Ectodermal cell (in vitro differentiated cells): Measurements from ENCODE around the gene NPAS1.

Experiments used
- H3K27ac ChIP-seq: 2 replicates; pipeline ENCODE4 v1.7.0; 2013; ENCODE audit warnings: mild to moderate bottlenecking, low read depth, low read length; ENCODE audit not compliant: insufficient read depth, poor library complexity, severe bottlenecking
- H3K27me3 ChIP-seq: 2 replicates; pipeline ENCODE4 v1.7.0; 2013; ENCODE audit warnings: mild to moderate bottlenecking, low read length; ENCODE audit not compliant: insufficient read depth, control insufficient read depth, poor library complexity, severe bottlenecking
- H3K36me3 ChIP-seq: one replicate; pipeline ENCODE4 v1.7.0; 2013; ENCODE audit warnings: low read length; ENCODE audit not compliant: control insufficient read depth, insufficient read depth
- H3K4me1 ChIP-seq: one replicate; pipeline ENCODE4 v1.7.0; 2013; ENCODE audit warnings: low read length; ENCODE audit not compliant: control insufficient read depth, insufficient read depth
- H3K4me3 ChIP-seq: 2 replicates; pipeline ENCODE4 v1.7.0; 2013; ENCODE audit warnings: low read depth, low read length, control low read depth; ENCODE audit not compliant: insufficient read depth
- H3K9me3 ChIP-seq: 2 replicates; pipeline ENCODE4 v1.7.0; 2013; ENCODE audit warnings: mild to moderate bottlenecking, low read length, moderate library complexity; ENCODE audit not compliant: control insufficient read depth
- WGBS, 2 experiments: methylation state at CpG; one replicate each; pipeline ENCODE4 v1.1.7; 2013; ENCODE audit warnings: missing lambda C conversion rate in 2 of 2; 5-methylcytosine and 5-hydroxymethylcytosine counted together

The NPAS1 gene

DNA sequence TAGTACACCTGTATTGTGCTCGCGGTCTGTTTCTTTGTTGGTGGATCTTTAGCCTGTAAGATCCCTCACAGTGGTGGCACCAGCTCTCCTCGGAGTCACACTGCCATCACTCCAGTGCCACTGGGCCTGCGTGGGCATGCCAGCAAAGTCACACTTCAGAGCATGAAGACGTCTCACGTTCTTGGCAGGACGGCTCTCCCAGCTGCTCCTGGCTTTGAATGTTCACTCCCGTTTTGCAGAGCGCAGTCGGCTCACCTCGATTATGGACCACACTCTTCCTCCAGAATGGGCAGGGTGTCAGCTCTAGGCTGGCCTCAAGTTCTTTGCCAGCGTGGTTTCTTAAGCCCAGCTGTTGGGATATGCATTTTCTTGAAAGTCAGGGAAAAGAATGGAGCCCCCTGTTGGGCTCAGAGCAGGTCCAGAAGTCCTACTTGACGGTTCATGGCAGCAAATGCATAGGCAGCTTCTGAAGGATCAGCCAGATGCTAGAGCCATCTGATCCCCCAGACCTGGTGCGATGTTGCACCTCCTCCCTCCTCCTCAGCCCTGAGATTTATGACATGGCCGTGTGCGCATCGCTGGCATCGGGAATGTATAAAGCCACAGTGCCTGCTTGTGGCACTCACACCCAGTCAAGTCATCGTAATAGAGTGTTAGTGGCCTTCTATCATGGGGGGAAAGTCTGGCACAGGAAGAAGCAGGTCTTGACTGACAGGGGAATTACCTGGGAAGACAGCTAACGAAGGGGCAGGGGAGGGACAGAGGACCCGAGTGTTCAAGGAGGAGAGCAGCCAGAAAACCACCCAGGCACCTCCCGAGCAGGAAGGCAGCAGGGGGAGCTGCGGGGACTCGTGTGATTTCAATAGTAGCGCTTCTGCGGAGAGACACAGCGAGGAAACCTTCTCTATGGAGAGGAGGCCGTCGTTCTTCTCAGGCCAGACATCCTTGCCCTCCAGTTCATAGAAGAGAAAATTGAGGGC is 40.2 kb upstream of the NPAS1 start:
- Histone ChIP-seq H3K27ac (no peak overlapping the region), H3K27me3 (no peaks in the 10 kb centered on the region), H3K36me3 (no peaks in the 10 kb centered on the region)

DNA sequence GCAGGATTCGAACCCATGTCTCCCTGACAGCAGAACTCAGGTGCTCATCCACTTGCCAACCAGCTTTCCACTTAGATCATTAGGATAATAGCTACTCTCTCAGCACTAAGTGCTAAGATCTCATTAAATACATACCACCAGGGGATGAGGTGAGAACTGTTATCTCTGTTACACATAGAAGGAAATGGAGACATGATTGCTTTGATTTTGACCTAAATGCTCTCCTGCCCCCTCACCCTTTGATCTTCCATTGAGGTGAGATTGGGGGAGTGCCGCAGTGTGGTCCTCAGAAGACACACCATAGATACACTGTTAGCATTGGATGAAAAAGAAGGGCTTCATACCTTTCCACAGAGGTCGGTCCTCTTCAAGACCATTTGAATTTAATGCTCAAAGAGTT is 38.9 kb upstream of the NPAS1 start:
- WGBS, 2 experiments: 92 to 94% methylated on average over 3 of the region's 3 CpGs
- Histone ChIP-seq H3K4me1 (peaks cover 34% of the 10 kb centered on the region), H3K27me3 (no peaks in the 10 kb centered on the region), H3K27ac (no peak overlapping the region), H3K36me3 (no peaks in the 10 kb centered on the region), H3K4me3 (no peak overlapping the region), H3K9me3 (no peaks in the 10 kb centered on the region)

More for the DNA sequence above, 40.2 kb upstream of the NPAS1 start:
- 86 to 87% methylated on average over 29 of the region's 29 CpGs for WGBS, 2 experiments
- no peak overlapping the region for H3K4me3 ChIP-seq
- H3K4me1 ChIP-seq: peaks cover 47% of the 10 kb centered on the region
- no peaks in the 10 kb centered on the region for H3K9me3 ChIP-seq

DNA sequence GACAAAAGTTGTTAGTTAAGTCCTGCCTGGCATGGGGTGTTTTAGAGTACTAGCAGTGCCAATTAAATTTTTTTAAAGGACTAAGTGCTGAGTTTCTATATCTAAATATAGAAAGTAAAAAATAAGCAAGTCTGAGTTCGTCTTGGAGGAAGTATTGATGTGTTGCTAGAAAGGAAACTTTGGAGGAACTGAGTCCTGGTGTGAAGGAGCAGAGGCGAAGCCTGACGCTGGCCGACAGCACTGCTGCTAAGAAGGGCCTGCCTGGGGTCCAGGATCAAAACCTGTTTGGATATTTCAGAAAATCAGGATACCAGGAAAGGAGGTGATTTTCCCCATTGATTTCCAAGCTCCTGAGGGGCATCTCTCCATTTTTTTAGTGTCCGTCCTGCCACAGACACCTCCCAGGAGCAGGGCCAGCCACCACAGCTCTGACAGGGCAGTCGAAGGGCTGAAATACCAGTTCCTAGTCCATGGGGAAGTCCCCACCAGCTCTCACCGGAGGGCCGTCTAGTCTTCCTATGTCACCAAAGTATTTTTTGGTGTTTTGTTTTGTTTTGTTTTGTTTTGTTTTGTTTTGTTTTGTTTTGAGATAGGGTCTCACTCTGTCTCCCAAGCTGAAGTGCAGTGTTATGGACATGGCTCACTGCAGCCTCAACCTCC is 38.2 kb upstream of the NPAS1 start:
- H3K9me3 ChIP-seq: no peaks in the 10 kb centered on the region
- WGBS, 2 experiments: 93 to 94% methylated on average over 8 of the region's 8 CpGs
- H3K4me1 ChIP-seq: peaks cover 27% of the 10 kb centered on the region
- H3K27me3 ChIP-seq: no peaks in the 10 kb centered on the region
- H3K4me3 ChIP-seq: no peak overlapping the region
- H3K27ac ChIP-seq: no peak overlapping the region
- no peaks in the 10 kb centered on the region for H3K36me3 ChIP-seq

DNA sequence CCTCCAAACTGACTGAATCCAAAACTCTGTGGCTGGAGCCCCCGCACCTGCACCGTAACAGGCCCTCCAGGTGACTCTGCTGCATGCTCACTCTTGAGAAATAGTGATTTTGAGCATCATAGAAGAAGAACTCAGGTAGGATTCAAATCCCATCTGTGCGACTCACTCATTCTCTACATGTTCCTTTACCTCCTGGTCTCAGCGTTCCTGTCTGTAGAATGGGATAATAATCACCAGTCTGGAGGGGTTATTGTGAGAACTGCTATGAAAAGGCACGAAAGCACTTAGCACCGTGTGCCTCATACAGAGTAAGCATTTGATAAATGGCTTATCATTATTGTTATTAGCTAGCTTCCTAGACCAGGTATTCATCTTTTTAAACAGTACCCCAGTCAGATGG is 36.5 kb upstream of the NPAS1 start:
- H3K27ac ChIP-seq: no peak overlapping the region
- 97 to 100% methylated on average over 4 to 6 of the region's 6 CpGs for WGBS, 2 experiments
- no peak overlapping the region for H3K4me3 ChIP-seq
- no peaks in the 10 kb centered on the region for H3K36me3 ChIP-seq
- H3K4me1 ChIP-seq: peaks cover 10% of the 10 kb centered on the region
- no peaks in the 10 kb centered on the region for H3K9me3 ChIP-seq
- H3K27me3 ChIP-seq: no peaks in the 10 kb centered on the region

DNA sequence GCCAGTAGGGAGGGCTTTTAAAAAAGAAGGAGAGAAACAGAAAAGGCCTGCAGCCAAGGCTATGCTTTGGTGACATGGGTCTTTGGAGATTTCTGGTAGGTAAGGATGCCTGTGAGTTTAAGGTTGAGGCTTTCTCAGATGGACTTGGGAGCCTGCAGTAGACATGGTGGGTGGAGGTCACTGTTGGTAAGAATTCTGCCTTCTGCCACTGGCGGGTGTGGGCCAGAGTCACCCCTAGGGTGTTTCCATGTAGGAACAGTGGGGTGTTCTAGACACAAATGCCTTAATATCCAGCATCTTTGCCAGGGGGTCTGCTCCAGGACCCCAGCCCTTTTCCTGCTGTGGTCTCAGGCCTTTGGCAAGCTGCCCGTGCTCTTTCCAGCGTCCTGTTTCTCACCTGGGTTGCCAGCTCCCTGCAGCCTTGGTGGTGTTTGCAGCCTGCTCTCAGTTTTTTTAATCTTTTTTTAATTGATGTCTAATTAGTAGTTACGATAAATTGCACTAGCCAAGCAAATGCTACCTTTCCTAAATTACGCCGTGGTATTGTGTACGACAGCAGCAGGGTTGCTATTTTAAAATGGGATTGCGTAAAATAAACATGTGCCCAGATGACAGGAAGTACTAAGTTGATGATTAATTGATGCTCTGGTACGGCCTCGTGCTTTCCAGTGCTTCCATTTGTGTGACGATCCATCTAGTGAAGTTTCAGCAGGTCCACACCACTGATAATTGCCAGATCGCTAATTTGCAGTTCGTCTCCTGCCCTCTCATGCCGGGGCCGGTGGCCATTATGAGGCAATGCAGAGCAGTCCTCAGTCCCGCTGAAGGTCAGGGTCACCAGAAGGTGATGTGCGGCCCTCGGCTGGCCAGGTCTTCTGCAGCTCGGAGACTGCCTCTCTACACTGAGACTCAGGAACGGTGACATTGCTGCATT is 35.3 kb upstream of the NPAS1 start:
- Histone ChIP-seq H3K9me3 (no peaks in the 10 kb centered on the region), H3K27ac (no peak overlapping the region), H3K27me3 (no peaks in the 10 kb centered on the region), H3K4me3 (no peak overlapping the region), H3K4me1 (peaks cover 3% of the 10 kb centered on the region), H3K36me3 (peaks cover 3% of the 10 kb centered on the region)
- WGBS, 2 experiments: 94% methylated on average over 20 of the region's 20 CpGs

DNA sequence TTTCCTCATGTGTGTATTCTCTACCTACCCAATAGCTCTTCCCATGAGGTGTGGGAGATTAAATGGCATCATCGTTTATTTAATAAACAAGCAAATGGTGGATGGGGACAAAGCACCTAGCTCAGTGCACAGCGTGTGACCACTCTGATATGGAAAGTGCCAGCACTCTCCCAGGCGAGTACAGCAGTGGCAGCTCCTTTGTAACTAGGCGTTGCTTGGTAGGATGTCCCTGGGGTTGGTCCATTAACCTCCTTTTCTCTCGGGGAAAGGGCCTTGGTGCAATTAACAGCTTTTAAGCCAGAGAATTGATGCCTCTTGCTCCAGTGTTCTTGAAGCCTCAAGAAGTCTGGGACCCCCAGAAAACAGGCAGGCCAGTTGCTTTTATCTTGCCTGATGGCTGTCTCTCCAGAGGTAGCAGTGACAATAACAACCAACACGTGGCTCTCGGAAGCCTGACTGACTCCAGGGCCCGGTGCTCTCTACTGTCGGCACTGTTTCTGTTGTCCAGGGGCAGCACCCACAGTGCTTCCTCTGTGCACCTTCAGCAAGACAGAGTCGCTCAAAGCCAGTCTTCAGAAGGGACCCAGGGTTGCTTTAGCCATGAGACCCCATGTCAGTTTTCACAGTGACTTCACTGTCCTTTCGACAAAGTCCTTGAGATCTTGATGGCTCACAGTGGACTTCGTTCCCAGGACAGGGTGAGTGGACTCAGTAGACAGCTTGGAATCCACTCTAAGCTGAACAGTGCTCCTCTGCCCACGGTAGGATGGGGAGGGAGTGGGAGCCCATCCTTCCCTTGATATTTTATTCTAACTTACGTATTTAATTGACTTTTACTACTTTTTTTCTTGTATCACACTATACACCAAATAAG is 33.9 kb upstream of the NPAS1 start:
- peaks cover 8% of the 10 kb centered on the region for H3K36me3 ChIP-seq
- H3K27ac ChIP-seq: peak overlapping the region; percentile 26
- WGBS, 2 experiments: 77 to 78% methylated on average over 13 to 14 of the region's 14 CpGs
- no peaks in the 10 kb centered on the region for H3K27me3 ChIP-seq
- no peak overlapping the region for H3K4me3 ChIP-seq
- H3K9me3 ChIP-seq: no peaks in the 10 kb centered on the region
- peaks cover 5% of the 10 kb centered on the region for H3K4me1 ChIP-seq

DNA sequence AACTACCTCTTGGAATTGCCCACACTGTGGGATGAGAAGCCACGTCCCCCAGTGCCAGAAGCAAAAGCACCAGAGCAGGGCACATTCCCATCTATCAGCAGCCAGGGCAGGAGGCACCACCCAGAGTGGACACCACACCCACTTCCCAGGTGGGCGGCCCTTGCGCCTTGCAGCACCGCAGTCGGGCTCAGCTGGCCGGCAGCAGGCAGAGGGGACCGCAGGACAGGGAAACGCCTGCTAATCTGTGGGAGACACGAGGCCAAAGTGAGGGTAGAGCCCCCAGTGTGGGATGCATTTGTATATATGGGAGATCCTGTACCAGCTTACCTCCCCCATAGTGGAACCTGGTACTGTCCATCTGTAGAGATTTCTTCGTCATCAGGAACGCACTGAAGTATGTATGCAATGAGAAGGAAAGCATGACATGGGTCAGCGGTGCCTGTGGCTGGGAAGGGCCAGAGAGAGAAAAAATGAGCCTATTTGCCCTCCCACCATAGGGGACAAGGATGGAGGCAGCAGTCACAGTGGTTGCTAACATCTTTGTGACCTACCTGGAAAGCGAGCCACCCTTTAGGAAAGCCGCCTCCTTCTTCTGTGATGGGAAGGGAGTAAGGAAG is 30.9 kb upstream of the NPAS1 start:
- Histone ChIP-seq H3K9me3 (no peaks in the 10 kb centered on the region), H3K27me3 (no peaks in the 10 kb centered on the region), H3K4me1 (peaks cover 14% of the 10 kb centered on the region), H3K4me3 (no peak overlapping the region), H3K27ac (no peak overlapping the region), H3K36me3 (peaks cover 20% of the 10 kb centered on the region)
- 95% methylated on average over 14 of the region's 14 CpGs for WGBS, 2 experiments

DNA sequence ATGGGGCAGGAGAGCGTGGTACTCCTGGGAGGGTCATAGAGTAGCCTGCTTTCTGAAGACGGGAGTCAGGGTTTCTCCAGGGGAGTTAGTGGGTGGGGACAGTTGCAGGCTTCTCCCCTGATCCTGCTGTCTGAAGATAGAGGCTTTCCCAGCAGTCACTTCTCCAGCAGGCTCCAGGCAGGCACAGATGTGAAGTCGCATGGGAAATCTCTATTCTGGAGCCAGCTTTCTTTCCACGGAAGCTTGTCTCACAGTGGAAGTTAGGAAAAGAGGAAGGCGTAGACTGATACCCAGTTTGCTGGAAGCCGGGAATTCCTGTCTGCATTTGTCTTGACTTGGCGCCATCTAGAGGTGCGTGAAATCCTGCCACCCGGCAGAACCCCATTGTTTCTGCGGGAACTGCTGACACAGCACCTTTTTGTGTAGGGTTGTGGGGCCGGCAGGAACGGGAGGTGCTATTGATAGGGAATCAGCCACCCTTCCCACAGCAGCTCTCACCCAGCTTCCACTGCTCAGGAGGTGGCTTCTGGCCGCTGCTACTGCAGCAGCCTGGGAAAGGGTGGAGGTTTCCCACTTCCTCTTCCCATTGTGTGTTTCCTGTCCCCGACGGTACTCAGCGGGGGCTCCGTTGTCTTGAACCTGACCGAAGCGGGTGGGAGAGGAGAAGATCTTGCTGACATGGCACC is 28.5 kb upstream of the NPAS1 start:
- Histone ChIP-seq H3K9me3 (no peaks in the 10 kb centered on the region), H3K36me3 (peaks cover 20% of the 10 kb centered on the region), H3K27ac (peak overlapping the region; percentile 50), H3K27me3 (no peaks in the 10 kb centered on the region), H3K4me3 (no peak overlapping the region), H3K4me1 (peaks cover 14% of the 10 kb centered on the region)
- WGBS, 2 experiments: 39 to 44% methylated on average over 19 of the region's 19 CpGs
